Body of pancreas (tissue), 4 donors: Measurements from ENCODE around the gene ZNF32. TPM values are rescaled to one million over a fixed set of nuclear protein-coding genes. Genes with fewer than 3 reads are reported as not detected.

Experiments used
- ATAC-seq: fragments of 150-250 bp; one replicate; pipeline ENCODE4 v1.9.1; 2016
- DNase-seq, 4 donors: peaks; one replicate each; pipeline ENCODE4 v3.0.0-alpha.2; 2019
- H3K27ac ChIP-seq, 4 donors: fragments of 200-600 bp; sonication (generic); 1 replicate in 3 of 4; 2 replicates in 1 of 4; pipeline versions ENCODE4 v1.5.1 to v1.6.1; 2016 to 2019; ENCODE audit warnings: mild to moderate bottlenecking in 1 of 4, mixed read lengths in 1 of 4, moderate library complexity in 1 of 4
- H3K27me3 ChIP-seq, 2 donors: fragments of 200-600 bp; sonication (generic); one replicate each; pipeline ENCODE4 v1.6.0; 2016; ENCODE audit warnings: mild to moderate bottlenecking in 1 of 2
- H3K36me3 ChIP-seq, 2 donors: fragments of 200-600 bp; sonication (generic); replicated peaks in 1 of 2; 2 replicates each; pipeline ENCODE4 v1.5.1; 2016; ENCODE audit warnings: low read depth in 2 of 2; ENCODE audit not compliant: insufficient read depth in 1 of 2
- H3K4me1 ChIP-seq: fragments of 200-600 bp; sonication (generic); one replicate; pipeline ENCODE4 v1.6.0; 2016
- H3K4me3 ChIP-seq, 2 donors: fragments of 200-600 bp; sonication (generic); 1 replicate in 1 of 2; 2 replicates in 1 of 2; pipeline ENCODE4 v1.5.1; 2016 to 2019
- H3K9me3 ChIP-seq, 3 donors: fragments of 200-600 bp; sonication (generic); 1 replicate in 2 of 3; 2 replicates in 1 of 3; pipeline ENCODE4 v1.5.1; 2016
- POLR2A ChIP-seq, 3 donors: fragments of 450-650 bp; IDR thresholded peaks; one replicate each; pipeline ENCODE4 v1.6.1; 2016; ENCODE audit warnings: antibody characterized with exemption in 3 of 3, mild to moderate bottlenecking in 2 of 3
- WGBS, 2 donors: methylation state at CpG; one replicate each; pipeline ENCODE4 v1.1.5; 2017; 5-methylcytosine and 5-hydroxymethylcytosine counted together
- intact Hi-C: fragments of 100-400 bp; cut with DNase I; formaldehyde crosslinking; loops from one replicate; pipeline ENCODE4 v1.15.1; 2023
- total RNA-seq, 2 donors: library from RNA; depleted of rRNA; stranded (reverse); fragments of >200 nt; gene quantifications; one replicate each; pipeline ENCODE4 v1.1.0, GENCODE V29; 2016
- TF ChIP-seq, protein P1 (sequence below), 7 experiments: fragments of 450-650 bp in 4 of 7; fragments of 200-600 bp in 3 of 7; sonication (generic) in 3 of 7; IDR thresholded peaks; one replicate each; pipeline ENCODE4 v1.5.1; 2016 to 2019; ENCODE audit warnings: antibody characterized with exemption in 7 of 7

The ZNF32 gene
- total RNA-seq, 2 donors from 2014 or later: 31.6 to 47.5 TPM

DNA sequence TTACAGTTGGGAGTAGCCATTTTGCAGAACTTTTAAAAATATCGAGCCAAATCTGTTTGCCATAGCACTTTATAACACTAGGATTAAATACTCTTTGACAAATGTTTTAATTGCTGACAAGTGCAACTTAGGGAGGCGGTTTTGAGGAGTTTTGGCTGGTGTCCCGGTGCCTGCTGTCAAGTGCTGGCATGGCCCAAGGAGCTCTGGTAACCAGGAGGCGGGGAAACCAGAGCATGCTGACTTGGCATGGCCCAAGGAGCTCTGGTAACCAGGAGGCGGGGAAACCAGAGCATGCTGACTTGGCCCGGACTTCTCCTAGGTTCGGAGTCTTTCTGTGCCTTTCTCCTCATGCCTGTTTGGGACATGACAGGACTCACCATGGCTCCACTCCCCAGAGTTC, 30.8 kb upstream of the ZNF32 start:
- ATAC-seq (peak; percentile 97), DNase-seq (peak; percentile 94 to 98 (median 96))
- intact Hi-C loops: loop anchor here (5.0 kb wide), 1 partner anchor 633 kb away; no protein-coding TSS in a partner anchor
- Histone ChIP-seq H3K27ac (peak overlapping the region; percentile 1 to 63 (median 42)), H3K27me3 (no peaks in the 10 kb centered on the region), H3K4me3 (no peak overlapping the region), H3K4me1 (peaks cover 25% of the 10 kb centered on the region), H3K36me3 (no peaks in the 10 kb centered on the region), H3K9me3 (no peaks in the 10 kb centered on the region)
- no peak for TF ChIP-seq POLR2A (IDR thresholded peaks at IDR 0.05)
- TF ChIP-seq, protein P1, sequence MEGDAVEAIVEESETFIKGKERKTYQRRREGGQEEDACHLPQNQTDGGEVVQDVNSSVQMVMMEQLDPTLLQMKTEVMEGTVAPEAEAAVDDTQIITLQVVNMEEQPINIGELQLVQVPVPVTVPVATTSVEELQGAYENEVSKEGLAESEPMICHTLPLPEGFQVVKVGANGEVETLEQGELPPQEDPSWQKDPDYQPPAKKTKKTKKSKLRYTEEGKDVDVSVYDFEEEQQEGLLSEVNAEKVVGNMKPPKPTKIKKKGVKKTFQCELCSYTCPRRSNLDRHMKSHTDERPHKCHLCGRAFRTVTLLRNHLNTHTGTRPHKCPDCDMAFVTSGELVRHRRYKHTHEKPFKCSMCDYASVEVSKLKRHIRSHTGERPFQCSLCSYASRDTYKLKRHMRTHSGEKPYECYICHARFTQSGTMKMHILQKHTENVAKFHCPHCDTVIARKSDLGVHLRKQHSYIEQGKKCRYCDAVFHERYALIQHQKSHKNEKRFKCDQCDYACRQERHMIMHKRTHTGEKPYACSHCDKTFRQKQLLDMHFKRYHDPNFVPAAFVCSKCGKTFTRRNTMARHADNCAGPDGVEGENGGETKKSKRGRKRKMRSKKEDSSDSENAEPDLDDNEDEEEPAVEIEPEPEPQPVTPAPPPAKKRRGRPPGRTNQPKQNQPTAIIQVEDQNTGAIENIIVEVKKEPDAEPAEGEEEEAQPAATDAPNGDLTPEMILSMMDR (IDR thresholded peaks at IDR 0.05): peak in 2 of 7 experiments; percentile 9 to 13
- 7 to 20% methylated on average over 7 of the region's 7 CpGs for WGBS, 2 donors

GRCh38 chr10:43678654-43679053, 30.0 kb upstream of the ZNF32 start:
- intact Hi-C loops: loop anchor here (5.0 kb wide), 1 partner anchor 634 kb away; no protein-coding TSS in a partner anchor
- no peak overlapping the region for H3K27ac ChIP-seq
- ATAC-seq: no peak

DNA sequence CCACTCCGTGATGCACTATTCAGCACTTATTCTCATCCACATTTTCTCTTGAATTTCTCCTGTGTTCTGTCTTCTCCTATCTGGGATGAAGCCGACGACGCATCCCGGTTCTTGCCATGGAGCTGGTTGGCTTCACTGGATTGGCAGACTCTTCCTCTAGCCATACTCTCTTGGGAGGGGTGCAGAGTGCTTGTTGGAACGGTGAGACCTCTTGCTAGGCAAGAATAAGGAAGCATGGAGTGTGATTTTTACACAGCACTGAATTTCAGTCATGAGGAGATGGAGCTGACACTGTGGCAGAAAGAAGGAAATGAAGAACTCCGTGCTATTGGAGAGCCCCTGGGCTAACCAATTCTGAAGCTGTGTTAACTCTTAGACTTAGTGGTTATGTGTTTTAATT, 28.2 kb upstream of the ZNF32 start:
- whole genome bisulfite sequencing, 2 donors: 88 to 95% methylated on average over 7 of the region's 7 CpGs
- TF ChIP-seq, protein P1 (IDR thresholded peaks at IDR 0.05): no peak
- no peak for TF ChIP-seq POLR2A (IDR thresholded peaks at IDR 0.05)
- Histone ChIP-seq H3K9me3 (no peaks in the 10 kb centered on the region), H3K27ac (no peak overlapping the region), H3K36me3 (no peaks in the 10 kb centered on the region), H3K4me1 (peaks cover 25% of the 10 kb centered on the region), H3K4me3 (no peak overlapping the region), H3K27me3 (no peaks in the 10 kb centered on the region)
- intact Hi-C loops: loop anchor here (5.0 kb wide), 1 partner anchor 635 kb away; no protein-coding TSS in a partner anchor
- ATAC-seq (no peak), DNase-seq (no peak)

More at GRCh38 chr10:43678654-43679053, 30.0 kb upstream of the ZNF32 start:
- WGBS, 2 donors: 89 to 91% methylated on average over 10 of the region's 10 CpGs
- Histone ChIP-seq H3K9me3 (no peaks in the 10 kb centered on the region), H3K27me3 (no peaks in the 10 kb centered on the region), H3K4me1 (peaks cover 25% of the 10 kb centered on the region), H3K36me3 (no peaks in the 10 kb centered on the region), H3K4me3 (no peak overlapping the region)
- TF ChIP-seq POLR2A (IDR thresholded peaks at IDR 0.05): no peak
- TF ChIP-seq, protein P1 (IDR thresholded peaks at IDR 0.05): no peak
- no peak for DNase-seq

DNA sequence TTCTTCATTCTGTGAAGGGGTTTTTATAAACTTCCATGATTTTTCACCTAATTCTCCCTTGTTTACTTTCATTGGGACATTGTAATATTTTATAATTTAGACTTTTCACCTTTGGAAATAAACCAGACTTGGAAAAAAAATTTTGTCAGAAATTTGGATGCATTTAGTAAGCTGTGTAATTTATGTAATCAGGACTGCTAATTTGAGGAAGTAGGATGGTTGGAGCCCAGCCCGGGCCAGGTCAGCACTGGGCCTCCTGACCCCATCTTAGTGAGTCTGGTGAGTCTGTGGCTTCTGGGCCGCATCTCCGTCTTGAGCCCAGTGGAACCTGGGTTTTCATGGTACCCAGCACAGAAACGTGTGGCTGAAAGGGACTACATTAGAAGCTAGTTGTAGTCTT, 27.6 kb upstream of the ZNF32 start:
- ATAC-seq (no peak), DNase-seq (no peak)
- Histone ChIP-seq H3K9me3 (no peaks in the 10 kb centered on the region), H3K27ac (no peak overlapping the region), H3K27me3 (no peaks in the 10 kb centered on the region), H3K36me3 (no peaks in the 10 kb centered on the region), H3K4me1 (peaks cover 21% of the 10 kb centered on the region), H3K4me3 (no peak overlapping the region)
- TF ChIP-seq, protein P1 (IDR thresholded peaks at IDR 0.05): no peak
- no peak for TF ChIP-seq POLR2A (IDR thresholded peaks at IDR 0.05)
- intact Hi-C loops: loop anchor here (5.0 kb wide), 1 partner anchor 636 kb away; no protein-coding TSS in a partner anchor
- 60 to 62% methylated on average over 2 to 4 of the region's 4 CpGs for WGBS, 2 donors
